ENCODE results near the gene MST1R.

The MST1R gene

DNA sequence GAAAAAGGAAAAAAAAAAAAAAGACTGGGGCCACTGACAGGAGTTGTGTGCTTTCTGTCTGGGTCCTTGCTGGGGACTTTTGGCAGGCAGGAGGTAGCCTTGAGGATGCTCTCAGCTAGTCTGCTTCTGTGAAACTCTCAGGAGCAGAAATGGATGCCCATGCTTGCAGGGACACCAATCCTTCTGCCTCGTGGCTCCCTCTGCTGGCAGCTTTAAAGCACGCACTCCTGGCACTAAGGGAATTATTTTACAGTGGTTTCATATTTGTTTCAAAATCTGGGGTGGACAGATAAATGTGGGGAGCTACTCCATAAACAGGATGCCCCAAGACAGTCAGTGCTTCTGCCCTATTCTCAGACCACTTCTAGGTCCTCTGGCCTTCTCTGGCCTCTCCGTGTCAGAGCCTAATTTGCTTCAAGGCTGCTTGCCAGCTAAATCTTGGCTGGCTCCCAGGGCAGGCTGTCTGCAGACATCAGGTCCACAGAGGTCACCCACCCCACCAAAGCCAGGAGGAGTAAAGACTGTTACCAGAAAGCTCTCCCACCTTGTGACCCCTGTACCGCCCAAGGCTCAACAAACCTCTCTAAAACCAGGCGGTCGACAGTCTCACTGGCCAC is 64.4 kb downstream of the MST1R start:
- DNase-seq (ENCODE audit: low spot score) = peak; percentile 66

Data from HuH-7 (cell line).